ENCODE data around the gene NLRP1. TPM values are rescaled to one million over a fixed set of nuclear protein-coding genes. Genes with fewer than 3 reads are reported as not detected.

Gene NLRP1
- total RNA-seq (2022; extraction: Qiagen RNA extraction; ENCODE audit: low read depth), result 2.4 to 4.9 TPM (median 2.8 TPM) in 5 replicates

DNA sequence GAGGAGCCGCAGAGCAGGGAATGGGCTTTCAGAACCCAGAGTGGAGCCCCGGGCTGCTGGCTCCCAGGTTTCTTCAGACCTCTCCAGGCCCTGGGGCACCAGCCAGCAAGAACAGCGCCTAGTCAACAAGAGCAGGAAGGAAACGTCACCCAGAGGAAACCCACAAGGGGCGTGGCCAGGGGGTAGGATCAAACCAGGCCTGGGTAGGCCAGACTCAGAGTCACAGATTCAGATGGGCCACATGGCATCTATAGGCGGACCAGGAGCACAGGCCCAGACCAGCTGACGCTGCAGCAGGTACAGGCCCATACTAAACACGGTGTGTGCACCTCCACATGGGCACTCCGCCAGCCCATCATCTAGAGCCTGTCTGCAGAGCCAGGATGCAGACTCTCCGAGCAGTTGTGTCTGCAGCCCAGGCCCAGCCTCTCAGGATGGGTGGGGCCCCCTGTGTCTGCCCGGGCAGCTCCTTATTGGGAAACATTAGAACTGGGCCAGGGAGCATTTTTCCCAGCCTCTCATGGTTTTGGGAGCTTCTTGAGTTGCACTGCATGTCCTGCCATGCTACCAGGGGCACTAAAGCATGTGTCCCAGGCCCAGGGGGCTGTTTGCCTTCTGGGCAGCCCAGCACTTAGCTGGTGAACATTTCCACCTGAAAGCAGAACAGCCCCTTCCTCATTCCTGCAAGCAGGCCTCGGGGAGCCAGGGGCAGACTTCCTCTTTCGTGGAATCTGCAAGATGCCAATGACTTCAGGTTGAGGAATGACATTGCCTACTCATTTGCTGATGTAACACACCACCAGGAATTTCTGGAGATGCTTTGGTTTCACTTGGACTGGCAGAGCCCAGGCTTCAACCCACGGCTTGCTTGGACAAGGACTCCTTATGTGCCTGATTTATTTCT is at the start of gene NLRP1:
Gene NLRP1, minus strand, starts transcription at position 127 of the 904 bp plus-strand sequence. CDS start 552 bp downstream, outside the sequence.

DNA sequence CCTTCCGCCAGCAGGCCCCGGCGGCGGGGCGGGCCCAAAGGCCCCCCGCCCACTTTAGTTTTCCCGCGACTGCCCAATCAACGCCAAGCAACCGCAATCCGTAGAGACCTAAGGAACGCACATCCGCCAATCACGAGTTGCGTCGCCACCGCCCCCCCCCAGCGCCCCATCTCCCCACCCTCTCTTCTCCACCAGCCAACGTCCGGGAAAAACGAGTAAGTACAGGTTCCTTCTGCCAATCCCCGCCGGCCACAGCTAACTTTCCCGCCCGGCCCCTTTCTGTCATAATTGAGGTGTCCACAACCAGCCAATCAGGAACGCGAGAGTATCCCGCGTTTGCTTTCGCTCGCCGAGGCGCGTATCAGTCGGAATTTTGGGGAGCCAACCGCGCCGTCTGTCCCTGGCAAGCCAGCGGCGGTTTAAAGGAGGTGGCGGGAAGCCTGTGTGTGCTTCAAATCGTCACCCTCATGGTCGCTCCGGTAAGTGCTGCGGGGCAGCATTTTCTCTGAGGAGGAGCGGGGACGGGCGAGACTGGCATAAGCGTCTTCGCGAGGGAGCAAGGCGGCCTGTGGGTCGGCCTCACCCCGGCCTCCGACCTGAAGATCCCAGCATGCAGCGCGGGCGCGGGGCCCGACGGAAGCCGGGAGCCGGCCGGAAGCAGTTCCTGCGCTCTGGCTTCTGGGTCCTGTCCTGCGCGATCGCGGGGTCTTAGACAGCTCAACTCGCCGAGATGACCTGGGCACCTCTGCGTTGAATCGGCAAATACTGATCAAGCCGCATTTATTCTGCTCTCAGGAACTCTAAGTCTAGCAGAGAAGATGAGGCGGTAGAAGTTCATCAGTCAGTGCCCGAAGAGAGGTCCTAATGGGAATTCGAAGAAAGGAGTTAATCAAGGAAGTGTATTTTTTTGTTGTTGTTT is 97.8 kb downstream of the NLRP1 start, which contains the start of gene MIS12:
Gene MIS12, plus strand, starts transcription at position 361 of the 919 bp plus-strand sequence. CDS start 2,297 bp downstream, outside the sequence.

DNA sequence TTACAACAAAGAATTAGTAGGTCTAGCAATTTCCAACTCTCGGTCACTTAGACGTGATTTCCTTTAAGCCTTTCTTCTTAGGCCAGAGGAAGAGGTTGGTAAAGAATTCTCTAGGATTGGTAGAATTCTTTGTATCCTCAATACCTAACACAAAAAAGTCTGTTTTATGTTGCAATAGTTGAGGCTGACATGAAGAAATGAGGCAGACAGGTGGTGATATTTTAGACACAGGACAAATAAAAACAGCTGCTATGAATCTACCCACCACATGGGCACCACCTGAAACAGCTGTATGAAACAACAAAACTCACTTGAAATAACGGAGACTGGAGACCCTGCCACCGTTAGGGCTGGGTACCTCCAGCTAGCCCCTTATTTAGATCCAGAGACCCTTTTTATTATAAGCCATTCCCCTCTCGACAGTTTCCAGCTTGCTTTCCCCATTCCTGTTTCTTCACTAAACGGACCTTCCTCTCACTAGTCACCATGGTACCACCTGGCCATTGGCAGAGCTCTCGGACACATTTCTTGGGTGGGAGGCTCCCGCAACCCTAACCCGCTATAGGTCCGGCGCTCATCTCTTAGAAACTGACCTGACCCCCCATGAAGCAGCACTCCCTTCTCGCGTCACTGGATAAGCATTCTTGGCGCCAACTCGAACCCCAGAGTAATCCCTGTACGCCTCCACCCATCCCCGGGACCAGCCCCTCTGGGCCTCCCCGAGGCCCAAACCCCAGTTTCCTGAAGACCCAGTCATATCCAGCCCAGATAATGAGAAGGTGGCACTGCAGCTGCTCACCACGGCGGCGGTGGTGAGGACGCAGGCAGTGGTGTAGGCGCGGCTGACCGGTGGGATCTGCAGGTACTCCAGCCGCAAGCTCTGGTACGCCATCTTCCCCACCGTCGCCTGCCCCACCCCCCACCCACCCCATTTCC is 98.8 kb downstream of the NLRP1 start, which contains the start of gene DERL2:
Gene DERL2, minus strand, starts transcription at position 909 of the 936 bp plus-strand sequence. Its CDS starts 17 bp downstream, at position 892.

Other genes with a start within 250 kb of the NLRP1 start
- gene NUP88, start 164.8 kb downstream of the NLRP1 start, total RNA-seq (2022; extraction: Qiagen RNA extraction; ENCODE audit: low read depth), result 82.9 to 123 TPM (median 93.9 TPM) in 5 replicates
- 34.3 to 46.6 TPM (median 38.9 TPM) in 5 replicates for gene RPAIN, start 164.3 kb downstream of the NLRP1 start, total RNA-seq (2022; extraction: Qiagen RNA extraction; ENCODE audit: low read depth)
- 528 to 692 TPM (median 587 TPM) in 5 replicates for gene C1QBP, start 145.4 kb downstream of the NLRP1 start, total RNA-seq (2022; extraction: Qiagen RNA extraction; ENCODE audit: low read depth)
- gene DHX33, start 115.5 kb downstream of the NLRP1 start, total RNA-seq (2022; extraction: Qiagen RNA extraction; ENCODE audit: low read depth), result 22.2 to 31.3 TPM (median 29.0 TPM) in 5 replicates
- gene DERL2, start 98.3 kb downstream of the NLRP1 start, total RNA-seq (2022; extraction: Qiagen RNA extraction; ENCODE audit: low read depth), result 96.5 to 111 TPM (median 103 TPM) in 5 replicates
- gene MIS12, start 97.9 kb downstream of the NLRP1 start, total RNA-seq (2022; extraction: Qiagen RNA extraction; ENCODE audit: low read depth), result 9.6 to 20.3 TPM (median 18.0 TPM) in 5 replicates